ENCODE measurements around the gene DNPH1.

Gene DNPH1

DNA sequence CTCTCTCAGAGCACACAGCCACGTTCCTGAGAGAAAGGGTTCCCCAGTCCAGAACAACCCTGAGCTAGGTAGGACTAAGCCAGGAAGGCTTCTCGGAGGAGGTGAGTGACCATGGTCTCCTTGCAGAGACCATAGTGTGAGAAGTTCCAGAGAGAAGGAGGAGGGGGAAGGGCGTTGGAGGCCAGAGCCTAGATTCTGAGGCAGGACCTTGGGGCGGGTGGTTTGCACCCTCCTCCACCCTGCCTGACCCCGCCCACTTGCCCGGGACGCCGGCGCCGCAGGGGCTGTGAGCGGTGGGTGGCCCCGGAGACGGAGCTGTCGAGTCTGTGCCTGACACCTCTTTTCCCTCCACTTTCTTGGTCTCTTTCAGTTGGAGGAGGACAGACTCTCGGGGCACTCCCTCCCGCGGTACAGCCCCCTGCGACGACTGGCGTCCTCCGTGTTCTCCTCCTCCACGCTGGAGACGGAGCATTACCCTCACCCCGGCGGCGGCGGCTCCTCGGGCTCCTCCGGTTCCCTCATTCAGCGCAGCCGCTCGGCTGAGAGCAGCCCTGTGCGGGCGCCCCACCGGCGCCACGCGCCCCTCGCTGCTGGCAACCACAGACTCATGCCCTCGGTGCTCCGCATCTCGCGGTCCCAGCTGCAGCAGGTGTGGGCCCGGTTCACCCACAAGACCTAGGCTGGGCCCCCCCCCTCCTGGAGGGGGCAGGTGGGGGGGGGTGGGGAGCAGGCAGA is 40.2 kb upstream of the DNPH1 start:
- DNase-seq (ENCODE audit: low read depth), result no peak
- H3K4me3 ChIP-seq (ENCODE audit: control insufficient read depth, low read depth, low read length), result peak overlapping the region; percentile 38

DNA sequence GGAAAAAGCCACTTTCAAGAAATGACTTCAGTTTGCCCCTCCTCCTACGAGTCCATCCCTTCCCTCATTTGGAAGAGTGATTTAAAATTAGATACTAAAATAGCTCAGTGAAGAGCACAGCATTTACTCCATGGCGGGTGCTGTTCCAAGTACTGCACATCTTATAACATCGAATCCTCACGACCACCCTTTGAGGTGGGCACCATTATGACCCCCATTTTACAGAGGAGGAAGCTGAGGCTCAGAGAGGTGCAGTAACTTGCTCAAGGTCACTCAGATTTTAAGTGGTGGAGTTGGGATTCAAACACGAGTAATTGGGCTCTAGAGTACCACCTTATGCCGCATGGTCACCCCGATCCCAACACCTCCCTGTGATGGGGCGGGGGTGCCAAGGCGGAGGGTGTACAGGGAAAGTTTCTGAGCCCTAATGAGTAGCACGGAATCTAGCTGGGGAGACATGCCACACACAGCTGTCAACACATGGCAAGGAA is 39.5 kb upstream of the DNPH1 start:
- TF ChIP-seq, protein P1, sequence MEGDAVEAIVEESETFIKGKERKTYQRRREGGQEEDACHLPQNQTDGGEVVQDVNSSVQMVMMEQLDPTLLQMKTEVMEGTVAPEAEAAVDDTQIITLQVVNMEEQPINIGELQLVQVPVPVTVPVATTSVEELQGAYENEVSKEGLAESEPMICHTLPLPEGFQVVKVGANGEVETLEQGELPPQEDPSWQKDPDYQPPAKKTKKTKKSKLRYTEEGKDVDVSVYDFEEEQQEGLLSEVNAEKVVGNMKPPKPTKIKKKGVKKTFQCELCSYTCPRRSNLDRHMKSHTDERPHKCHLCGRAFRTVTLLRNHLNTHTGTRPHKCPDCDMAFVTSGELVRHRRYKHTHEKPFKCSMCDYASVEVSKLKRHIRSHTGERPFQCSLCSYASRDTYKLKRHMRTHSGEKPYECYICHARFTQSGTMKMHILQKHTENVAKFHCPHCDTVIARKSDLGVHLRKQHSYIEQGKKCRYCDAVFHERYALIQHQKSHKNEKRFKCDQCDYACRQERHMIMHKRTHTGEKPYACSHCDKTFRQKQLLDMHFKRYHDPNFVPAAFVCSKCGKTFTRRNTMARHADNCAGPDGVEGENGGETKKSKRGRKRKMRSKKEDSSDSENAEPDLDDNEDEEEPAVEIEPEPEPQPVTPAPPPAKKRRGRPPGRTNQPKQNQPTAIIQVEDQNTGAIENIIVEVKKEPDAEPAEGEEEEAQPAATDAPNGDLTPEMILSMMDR (IDR thresholded peaks at IDR 0.05; ENCODE audit: control insufficient read depth, insufficient read depth, low read depth, low read length, missing control alignments), result no peak
- DNase-seq (ENCODE audit: low read depth), result no peak
- H3K4me3 ChIP-seq (ENCODE audit: control insufficient read depth, low read depth, low read length), result no peak overlapping the region

More for the DNA sequence above, 40.2 kb upstream of the DNPH1 start:
- TF ChIP-seq, protein P1 (IDR thresholded peaks at IDR 0.05; ENCODE audit: control insufficient read depth, insufficient read depth, low read depth, low read length, missing control alignments), result no peak

DNA sequence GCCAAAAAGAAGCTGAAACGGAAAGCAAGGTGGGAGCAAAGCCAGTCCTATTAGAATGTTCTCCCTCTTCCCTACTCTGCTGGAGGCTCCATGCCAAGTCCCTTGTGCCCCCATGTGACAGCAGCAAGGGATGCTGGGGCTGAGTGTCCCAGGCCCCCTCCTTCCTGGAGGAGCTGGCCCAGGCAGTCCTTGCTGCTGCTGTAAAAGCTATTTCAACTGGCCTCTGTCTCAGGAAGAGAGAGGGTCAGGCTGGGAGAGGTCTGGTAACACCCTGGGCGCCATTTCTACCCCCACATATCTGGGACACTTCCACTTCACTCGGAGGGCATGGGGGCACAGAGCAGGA is 39.0 kb upstream of the DNPH1 start:
- DNase-seq (ENCODE audit: low read depth), result no peak
- TF ChIP-seq, protein P1 (IDR thresholded peaks at IDR 0.05; ENCODE audit: control insufficient read depth, insufficient read depth, low read depth, low read length, missing control alignments), result no peak
- H3K4me3 ChIP-seq (ENCODE audit: control insufficient read depth, low read depth, low read length), result no peak overlapping the region

DNA sequence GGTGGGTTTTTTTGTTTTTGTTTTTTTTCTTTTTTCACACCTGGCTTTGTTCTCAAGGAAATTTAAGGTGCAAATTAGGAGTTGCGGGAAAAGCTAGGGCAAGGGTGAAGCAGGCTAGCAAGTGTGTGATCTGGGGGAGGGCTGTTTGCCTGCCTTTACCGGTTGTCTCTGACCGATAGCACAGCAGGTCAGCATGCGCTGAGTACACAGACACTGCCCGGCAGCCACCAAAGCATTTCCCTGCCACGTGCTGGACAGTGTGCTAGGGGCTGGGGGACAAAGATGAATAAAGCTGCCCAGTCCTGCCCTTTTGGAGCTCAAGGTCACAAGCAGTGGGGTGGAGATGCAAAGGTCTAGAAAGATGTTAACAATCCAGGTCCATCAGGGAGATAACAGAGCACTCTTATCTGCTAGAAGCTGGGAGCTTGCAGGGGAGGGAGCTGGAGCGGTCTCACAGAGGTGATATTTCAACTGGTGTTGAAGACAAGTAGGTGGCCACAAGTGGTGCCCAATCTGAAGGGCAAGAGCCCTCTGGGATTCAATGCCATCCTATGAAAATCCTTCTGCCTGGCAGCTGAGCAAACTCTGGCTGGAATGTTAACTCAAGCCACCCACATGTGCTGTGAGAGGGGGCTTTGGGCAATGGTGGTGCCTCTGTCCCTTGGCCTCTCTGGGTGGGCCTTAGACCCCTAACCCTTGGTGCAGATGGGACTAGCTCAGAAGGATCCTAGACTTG is 38.5 kb upstream of the DNPH1 start:
- no peak for DNase-seq (ENCODE audit: low read depth)
- H3K4me3 ChIP-seq (ENCODE audit: control insufficient read depth, low read depth, low read length), result no peak overlapping the region
- TF ChIP-seq, protein P1 (IDR thresholded peaks at IDR 0.05; ENCODE audit: control insufficient read depth, insufficient read depth, low read depth, low read length, missing control alignments), result no peak

DNA sequence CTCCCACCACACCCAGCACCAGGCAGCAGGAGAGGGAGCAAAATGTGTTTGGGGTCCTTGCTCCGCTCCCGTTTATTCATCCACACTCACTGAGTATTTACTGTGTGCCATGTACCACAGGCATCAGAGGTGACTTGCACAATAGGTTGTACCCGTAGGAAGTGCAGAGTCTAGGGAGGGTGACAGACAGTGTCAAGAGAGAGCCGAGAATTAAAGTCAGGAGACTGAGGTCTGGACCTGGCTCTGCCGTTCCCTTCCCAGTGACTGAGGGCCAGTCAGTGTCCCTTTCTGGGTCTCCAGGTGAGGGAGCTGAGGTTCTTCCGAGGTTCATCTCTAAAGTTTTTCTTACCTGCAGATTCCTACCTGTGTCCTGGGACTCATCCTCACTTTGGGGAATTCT is 36.3 kb upstream of the DNPH1 start:
- no peak overlapping the region for H3K4me3 ChIP-seq (ENCODE audit: control insufficient read depth, low read depth, low read length)
- TF ChIP-seq, protein P1 (IDR thresholded peaks at IDR 0.05; ENCODE audit: control insufficient read depth, insufficient read depth, low read depth, low read length, missing control alignments), result no peak
- DNase-seq (ENCODE audit: low read depth), result no peak

DNA sequence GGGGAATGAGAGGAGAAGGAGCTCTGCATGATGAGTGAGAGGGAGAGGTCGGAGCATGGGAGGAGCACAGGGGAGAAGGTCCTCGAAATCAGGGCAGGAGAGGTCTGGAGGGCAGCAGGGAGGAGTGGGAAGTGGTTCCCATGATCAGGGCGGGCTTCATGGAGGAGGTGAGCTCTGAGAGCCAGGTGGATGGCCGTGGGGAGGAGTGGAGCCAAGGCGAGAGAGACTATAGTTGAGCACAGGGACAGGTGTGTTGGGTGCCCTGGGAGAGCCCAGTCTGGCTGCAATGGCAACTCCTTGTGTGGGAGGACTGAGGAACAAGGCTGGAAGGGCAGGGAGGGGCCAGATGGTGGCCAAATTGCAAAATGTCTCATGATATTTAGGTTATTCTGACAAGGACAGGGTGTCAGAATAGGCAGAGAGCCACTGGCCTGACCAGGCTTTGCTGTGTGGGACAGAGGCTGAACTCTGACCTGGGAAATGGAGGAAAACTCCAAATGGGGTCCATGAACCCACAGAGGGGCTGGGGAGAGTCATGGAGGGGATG is 35.4 kb upstream of the DNPH1 start:
- H3K4me3 ChIP-seq (ENCODE audit: control insufficient read depth, low read depth, low read length), result no peak overlapping the region
- no peak for DNase-seq (ENCODE audit: low read depth)
- TF ChIP-seq, protein P1 (IDR thresholded peaks at IDR 0.05; ENCODE audit: control insufficient read depth, insufficient read depth, low read depth, low read length, missing control alignments), result no peak

Measured in AG09309 (cell line).